A172 (cell line): ENCODE results near the gene ACTG2. TPM values are rescaled to one million over a fixed set of nuclear protein-coding genes. Genes with fewer than 3 reads are reported as not detected.
A peak's percentile ranks its signal among the peaks of the same experiment; 100 is the strongest.
"Not testable (repeated sequence)": the region's sequence is repeated elsewhere in the genome, so short reads cannot be mapped to it uniquely, and the experiment has no call there.

ENCODE experiments used
- DNase-seq: peaks from one replicate; pipeline ENCODE4 v3.0.0-alpha.2; 2015; ENCODE audit warnings: low spot score
- total RNA-seq: library from RNA; depleted of rRNA; stranded (reverse); fragments of >200 nt; shearing (Covaris generic); gene quantifications from 2 replicates; pipeline ENCODE4 v1.2.3, GENCODE V29; 2014; rRNA removed

The ACTG2 gene
- not detected in 2 replicates for total RNA-seq

GRCh38 chr2:73892631-73893329 lies at the start of gene ACTG2:
Gene ACTG2 (plus strand): TSS chr2:73893008. CDS start chr2:73901312, 8,304 bp downstream.
- DNase-seq, result no peak

DNA sequence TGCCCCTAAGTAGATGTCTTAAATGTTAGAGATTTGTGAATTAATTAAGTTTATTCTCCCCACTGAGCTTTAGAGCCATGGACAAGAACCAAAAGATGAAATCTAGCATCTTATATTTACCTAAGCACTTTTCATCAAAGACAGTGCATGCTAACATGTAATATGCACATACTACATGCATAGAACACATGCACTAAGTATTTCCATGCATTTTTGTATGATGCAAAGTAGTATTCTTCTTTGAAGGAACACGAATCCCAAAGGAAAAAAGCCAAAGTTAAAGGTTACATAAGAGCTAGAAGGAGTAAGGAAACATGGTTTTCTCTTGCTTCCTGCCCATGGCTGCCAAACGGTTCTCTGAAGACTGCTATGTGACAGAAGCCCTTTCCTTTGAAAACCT lies 48.7 kb upstream of the ACTG2 start:
- DNase-seq, result no peak

DNA sequence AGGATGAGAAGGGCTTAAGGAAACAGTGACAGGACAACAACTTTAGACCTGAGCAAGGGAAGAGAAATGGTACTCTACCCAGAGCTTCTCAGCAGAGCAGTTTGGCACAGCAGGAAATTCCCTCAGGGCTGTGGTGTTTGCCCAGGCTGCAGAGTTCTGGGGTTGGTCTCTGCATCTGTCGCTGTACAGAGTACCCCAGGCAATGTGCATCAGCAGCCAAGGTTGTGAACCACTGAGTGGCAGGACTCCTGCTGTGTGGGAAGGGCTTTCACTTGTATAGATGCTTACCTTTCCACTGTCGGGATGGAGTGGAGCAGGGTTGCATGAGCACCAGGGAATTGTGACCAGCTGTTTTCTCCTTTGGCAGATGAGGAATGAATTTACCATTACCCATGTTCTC lies 42.8 kb upstream of the ACTG2 start:
- DNase-seq, result no peak

- DNase-seq, result no peak
These were observed 41.5 kb upstream of the ACTG2 start for GRCh38 chr2:73851274-73851673.

- peak; percentile 94 for DNase-seq
These were observed 40.8 kb upstream of the ACTG2 start for GRCh38 chr2:73852020-73852419.

GRCh38 chr2:73855526-73855925 lies 37.3 kb upstream of the ACTG2 start:
- DNase-seq, result no peak

DNA sequence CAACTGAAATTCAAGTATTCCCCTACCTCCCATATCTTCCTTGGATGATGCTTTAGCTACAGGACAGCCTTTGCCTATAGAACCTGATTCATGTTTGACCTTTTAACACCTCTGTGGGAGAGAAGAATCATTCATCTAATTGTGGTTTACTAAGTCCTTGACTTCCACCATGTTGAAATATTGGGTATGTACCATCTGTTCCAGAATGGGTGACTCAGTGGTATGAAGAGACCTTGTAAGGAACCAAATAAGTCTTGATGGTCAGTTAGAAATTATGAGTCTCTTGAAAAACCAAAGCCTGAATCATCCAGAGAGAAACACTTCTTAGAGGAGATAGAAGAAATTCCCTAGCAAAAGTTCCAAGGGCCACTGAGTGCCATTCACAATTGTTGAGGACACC lies 36.6 kb upstream of the ACTG2 start:
- DNase-seq, result peak; percentile 84

DNA sequence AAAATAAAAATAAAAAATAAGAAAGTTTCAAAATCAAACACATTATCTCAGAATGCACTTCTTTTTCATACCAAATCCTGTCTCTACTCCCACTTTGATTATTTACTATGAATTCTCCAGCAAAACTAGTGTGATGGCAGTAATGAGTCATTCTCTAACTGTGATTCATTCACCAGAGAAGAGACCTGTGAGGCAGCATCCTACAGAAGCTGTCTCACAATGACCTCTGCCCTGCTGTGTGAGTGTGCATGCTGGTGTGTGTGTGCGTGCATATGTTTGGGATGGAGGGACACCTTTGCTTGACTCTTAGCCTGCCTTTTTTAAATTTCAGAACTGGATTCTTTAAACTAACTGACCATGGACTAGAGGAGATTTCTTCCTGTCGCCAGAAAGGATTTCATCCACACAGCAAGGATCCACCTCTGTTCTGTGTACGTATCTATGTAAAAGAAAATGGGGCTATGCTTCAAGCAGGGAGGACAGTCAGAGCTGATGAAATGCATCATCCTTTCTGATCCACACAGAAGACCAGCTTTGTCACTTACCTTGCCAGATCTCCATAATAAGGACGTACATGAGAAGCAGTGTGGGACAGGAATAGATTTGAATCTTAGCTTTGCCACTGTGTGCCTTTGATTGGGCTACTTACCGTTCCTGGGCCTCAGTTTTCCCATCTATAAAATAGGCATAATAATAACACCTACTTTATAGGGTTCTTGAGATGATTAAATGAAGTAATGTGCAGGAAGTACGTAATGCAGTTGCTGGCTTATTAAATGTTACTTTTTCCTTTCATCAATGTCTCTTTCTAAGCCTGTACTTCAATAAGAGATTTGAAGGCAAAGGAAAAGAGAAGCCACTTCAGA lies 32.9 kb upstream of the ACTG2 start:
- DNase-seq, result peak; percentile 79

- no peak for DNase-seq
These were observed 29.8 kb upstream of the ACTG2 start for GRCh38 chr2:73862987-73863386.

DNA sequence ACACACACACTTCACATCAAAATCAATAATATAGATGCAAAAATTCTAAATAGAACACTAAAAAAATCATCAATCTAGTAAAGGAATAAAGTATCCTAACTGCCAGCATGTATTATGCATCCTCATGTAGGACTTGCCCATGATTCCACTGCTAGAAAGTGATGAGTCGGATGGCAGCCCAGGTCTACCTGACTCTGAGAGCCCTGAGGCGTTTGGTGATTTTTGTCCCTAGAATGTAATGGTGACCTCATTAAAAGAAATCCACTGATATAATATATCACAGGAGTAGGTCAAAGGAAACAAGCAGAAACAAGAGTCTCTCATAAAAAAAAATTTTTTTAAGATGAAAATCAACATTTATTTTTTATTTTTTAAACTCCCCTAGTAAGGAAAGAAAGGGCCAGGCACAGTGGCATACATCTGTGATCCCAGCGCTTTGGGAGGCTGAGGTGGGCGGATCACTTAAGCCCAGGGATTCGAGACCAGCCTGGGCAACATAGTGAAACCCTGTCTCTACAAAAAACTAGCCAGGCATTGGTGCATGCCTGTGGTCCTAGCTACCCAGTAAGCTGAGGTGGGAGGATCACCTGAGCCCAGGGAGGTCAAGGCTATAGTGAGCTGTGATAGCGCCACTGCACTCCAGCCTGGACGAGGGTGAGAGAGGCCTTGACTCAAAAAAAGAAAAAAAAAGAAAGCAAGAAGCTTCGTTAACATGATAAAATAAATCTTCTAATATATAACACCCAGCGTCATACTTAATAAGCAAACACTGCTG lies 24.4 kb upstream of the ACTG2 start:
- DNase-seq, result no peak

DNA sequence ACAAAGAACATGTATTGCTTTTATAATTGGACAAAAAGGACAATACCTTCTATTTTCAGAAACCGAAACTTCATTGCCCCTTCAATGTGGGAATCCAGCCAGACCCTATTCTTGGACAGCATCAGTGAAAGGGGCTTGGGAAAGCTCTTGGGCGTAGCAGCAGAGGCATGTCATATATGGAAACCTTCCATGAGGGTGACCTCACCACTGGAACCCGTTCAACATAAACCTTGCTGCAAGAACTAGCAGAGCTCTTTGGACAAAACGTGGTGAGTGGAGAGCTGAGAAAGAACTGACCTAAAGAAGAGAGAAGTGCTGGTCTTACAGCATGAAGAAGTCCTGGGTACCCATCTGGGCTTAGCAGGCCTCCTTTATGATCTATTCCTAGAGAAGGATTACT lies 22.7 kb upstream of the ACTG2 start:
- peak; percentile 19 for DNase-seq

DNA sequence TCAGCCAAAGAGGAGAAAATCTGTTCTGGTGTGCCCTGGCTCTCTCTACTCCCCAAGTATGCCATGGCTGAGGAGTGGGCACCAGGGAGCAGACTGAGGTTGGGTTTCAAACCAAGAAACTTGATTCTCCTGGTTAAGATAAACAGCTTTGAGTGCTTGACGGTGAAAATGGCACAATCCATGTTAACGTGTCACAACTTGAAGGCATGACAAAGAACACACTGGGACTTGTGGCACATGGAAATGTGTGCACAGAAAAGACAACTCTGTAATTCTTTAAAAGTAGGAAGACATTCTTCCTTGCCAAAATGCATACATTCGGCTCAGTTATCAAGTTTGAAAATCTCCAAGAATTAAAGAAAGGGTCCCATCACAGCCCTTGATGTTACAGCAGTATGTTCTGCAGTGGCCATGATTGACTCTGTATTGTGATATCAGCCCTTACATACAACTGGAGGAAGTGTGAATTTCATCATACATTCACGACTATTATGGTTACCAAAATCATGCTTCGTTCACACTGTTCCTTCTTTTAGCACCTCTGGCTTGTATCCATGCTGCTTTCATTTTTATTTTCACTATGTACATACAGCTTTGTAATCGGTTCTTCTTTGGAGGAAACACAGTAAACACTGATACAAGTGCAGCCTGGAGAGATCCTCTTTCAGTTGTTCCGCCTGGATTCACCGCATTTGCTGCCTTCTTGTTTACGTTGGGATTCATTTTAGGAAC lies 15.6 kb upstream of the ACTG2 start:
- DNase-seq, result no peak

GRCh38 chr2:73877984-73878383 lies 14.8 kb upstream of the ACTG2 start:
- not testable (repeated sequence) for DNase-seq

GRCh38 chr2:73885406-73885805 lies 7.4 kb upstream of the ACTG2 start:
- DNase-seq, result no peak

- no peak for DNase-seq
These were observed 6.5 kb upstream of the ACTG2 start for GRCh38 chr2:73886357-73886756.

DNA sequence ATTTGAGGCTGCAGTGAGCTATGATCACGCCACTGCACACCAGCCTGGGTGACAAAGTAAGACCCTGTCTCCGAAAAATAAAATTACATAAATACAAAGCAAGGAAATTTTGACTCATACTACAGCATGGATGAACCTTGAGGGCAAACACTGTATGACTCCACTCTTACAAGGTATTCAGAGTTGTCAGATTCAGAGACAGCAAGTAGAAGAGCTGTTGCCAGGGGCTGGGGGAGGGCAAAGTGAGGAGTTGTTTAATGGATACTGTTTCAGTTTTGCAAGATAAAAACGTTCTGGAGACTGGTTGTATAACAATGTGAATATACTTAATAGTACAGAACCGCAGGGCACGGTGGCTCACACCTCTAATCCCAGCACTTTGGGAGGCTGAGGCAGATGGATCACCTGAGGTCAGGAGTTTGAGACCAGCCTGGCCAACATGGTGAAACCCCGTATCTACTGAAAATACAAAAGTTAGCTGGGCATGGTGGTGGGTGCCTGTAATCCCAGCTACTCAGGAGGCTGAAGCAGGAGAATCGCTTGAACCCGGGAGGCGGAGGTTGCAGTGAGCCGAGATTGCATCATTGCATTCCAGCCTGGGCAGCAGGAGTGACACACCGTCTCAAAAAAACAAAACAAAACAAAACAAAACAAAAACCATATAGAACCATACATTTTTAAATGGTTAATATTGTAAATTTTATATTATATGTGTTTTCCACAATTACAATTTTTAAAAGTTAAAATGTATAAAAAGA lies 5.0 kb upstream of the ACTG2 start:
- not testable (repeated sequence) for DNase-seq

GRCh38 chr2:73888388-73888787 lies 4.4 kb upstream of the ACTG2 start:
- DNase-seq, result no peak

GRCh38 chr2:73889206-73889605 lies 3.6 kb upstream of the ACTG2 start:
- DNase-seq, result no peak

GRCh38 chr2:73890301-73891092 lies 2.3 kb upstream of the ACTG2 start:
- DNase-seq, result no peak

- no peak for DNase-seq
These were observed 1.4 kb upstream of the ACTG2 start for GRCh38 chr2:73891276-73891901.
